ENCODE results near the gene APBA1. TPM values are rescaled to one million over a fixed set of nuclear protein-coding genes. Genes with fewer than 3 reads are reported as not detected.

The APBA1 gene
- total RNA-seq, 6 experiments from 2014 or later, result 17.6 to 25.6 (median 20.7) TPM

- Mint-ChIP-seq H3K27me3 (ENCODE audit: insufficient read depth) (peaks cover 2% of the 10 kb centered on the region; the same call in 1 of the 2 replicates), H3K4me1 (ENCODE audit: low read depth) (peaks cover 20% of the 10 kb centered on the region), H3K27ac (no peak overlapping the region), H3K9me3 (no peaks in the 10 kb centered on the region), H3K4me3 (no peak overlapping the region), H3K36me3 (ENCODE audit: low read depth) (no peaks in the 10 kb centered on the region)
- DNase-seq, result no peak
- no peak for TF ChIP-seq CTCF (IDR thresholded peaks at IDR 0.05)
Measured at GRCh38 chr9:69504058-69504457, 168.1 kb downstream of the APBA1 start.

GRCh38 chr9:69502671-69503301 lies 169.4 kb downstream of the APBA1 start:
- peak overlapping the region; percentile 58 for H3K27ac Mint-ChIP-seq
- H3K9me3 Mint-ChIP-seq, result no peaks in the 10 kb centered on the region
- TF ChIP-seq CTCF (IDR thresholded peaks at IDR 0.05), result no peak

GRCh38 chr9:69500896-69501295 lies 171.3 kb downstream of the APBA1 start:
- DNase-seq, result no peak
- TF ChIP-seq CTCF (IDR thresholded peaks at IDR 0.05), result no peak
- Mint-ChIP-seq H3K36me3 (ENCODE audit: low read depth) (no peaks in the 10 kb centered on the region), H3K27me3 (ENCODE audit: insufficient read depth) (peaks cover 2% of the 10 kb centered on the region; the same call in 1 of the 2 replicates), H3K27ac (no peak overlapping the region), H3K9me3 (no peaks in the 10 kb centered on the region), H3K4me3 (no peak overlapping the region), H3K4me1 (ENCODE audit: low read depth) (peaks cover 26% of the 10 kb centered on the region)

More at GRCh38 chr9:69502671-69503301, 169.4 kb downstream of the APBA1 start:
- Mint-ChIP-seq H3K27me3 (ENCODE audit: insufficient read depth) (peaks cover 2% of the 10 kb centered on the region; the same call in 1 of the 2 replicates), H3K4me3 (no peak overlapping the region), H3K36me3 (ENCODE audit: low read depth) (no peaks in the 10 kb centered on the region), H3K4me1 (ENCODE audit: low read depth) (peaks cover 20% of the 10 kb centered on the region)
- peak; percentile 36 for DNase-seq

- H3K4me3 Mint-ChIP-seq, result no peak overlapping the region
- H3K4me1 Mint-ChIP-seq (ENCODE audit: low read depth), result peaks cover 26% of the 10 kb centered on the region
- no peaks in the 10 kb centered on the region for H3K9me3 Mint-ChIP-seq
- peaks cover 2% of the 10 kb centered on the region for H3K27me3 Mint-ChIP-seq (ENCODE audit: insufficient read depth)
- no peak for TF ChIP-seq CTCF (IDR thresholded peaks at IDR 0.05)
- no peaks in the 10 kb centered on the region for H3K36me3 Mint-ChIP-seq (ENCODE audit: low read depth)
- DNase-seq, result no peak
- H3K27ac Mint-ChIP-seq, result no peak overlapping the region
Measured at GRCh38 chr9:69499959-69500358, 172.2 kb downstream of the APBA1 start.

- Mint-ChIP-seq H3K27ac (no peak overlapping the region), H3K4me1 (ENCODE audit: low read depth) (peaks cover 26% of the 10 kb centered on the region), H3K4me3 (no peak overlapping the region), H3K9me3 (no peaks in the 10 kb centered on the region), H3K27me3 (ENCODE audit: insufficient read depth) (peaks cover 2% of the 10 kb centered on the region), H3K36me3 (ENCODE audit: low read depth) (no peaks in the 10 kb centered on the region)
- TF ChIP-seq CTCF (IDR thresholded peaks at IDR 0.05), result no peak
- no peak for DNase-seq
Measured at GRCh38 chr9:69499407-69499806, 172.8 kb downstream of the APBA1 start.

All from HFFc6 (cell line).